GM12801 (cell line): ENCODE measurements around the gene PLEKHA6.

Experiments used
- CTCF ChIP-seq: IDR thresholded peaks from one replicate; pipeline ENCODE4 v1.5.1; 2011; ENCODE audit warnings: control low read depth; ENCODE audit not compliant: insufficient read length; ENCODE audit errors: extremely low read depth

The PLEKHA6 gene

GRCh38 chr1:204262506-204263253 is 97.0 kb downstream of the PLEKHA6 start:
- no peak for TF ChIP-seq CTCF

GRCh38 chr1:204261746-204262505 is 97.8 kb downstream of the PLEKHA6 start:
- TF ChIP-seq CTCF, result no peak

- TF ChIP-seq CTCF, result no peak
Measured at GRCh38 chr1:204261266-204261665, 98.5 kb downstream of the PLEKHA6 start.

GRCh38 chr1:204260601-204261197 is 99.0 kb downstream of the PLEKHA6 start:
- no peak for TF ChIP-seq CTCF

- TF ChIP-seq CTCF, result no peak
Measured at GRCh38 chr1:204259782-204260181, 99.9 kb downstream of the PLEKHA6 start.

- no peak for TF ChIP-seq CTCF
Measured at GRCh38 chr1:204259196-204259595, 100.5 kb downstream of the PLEKHA6 start.
